GM12878 (cell line): ENCODE measurements around the gene VEZF1. TPM values are rescaled to one million over a fixed set of nuclear protein-coding genes. Genes with fewer than 3 reads are reported as not detected.
A peak's percentile ranks its signal among the peaks of the same experiment; 100 is the strongest.

Experiments
- ATAC-seq: fragments of 200-7000 bp; cut with Tn5 transposase; 3 replicates; pipeline ENCODE4 v1.9.1; 2020; ENCODE audit warnings: mild to moderate bottlenecking, moderate library complexity
- BruUV-seq: library from RNA; stranded (reverse); fragments of 400-500 nt; replicated peaks from 2 replicates; lab custom pipeline; 2021; lab: Mats Ljungman, UMichigan
- CTCF ChIA-PET: fragments of 300-600 bp; sonication (Branson Sonifier 250); formaldehyde crosslinking; extraction: SDS; loops from one replicate; lab custom pipeline; 2021; ENCODE audit warnings: inconsistent platforms; lab: Yijun Ruan, JAX
- POLR2A ChIA-PET: fragments of 350-600 bp; formaldehyde crosslinking; extraction: SDS; loops from one replicate; lab custom pipeline; 2021; ENCODE audit warnings: inconsistent platforms; lab: Charles Lee
- RAD21 ChIA-PET: fragments of 300-600 bp; sonication (Branson Sonifier 250); formaldehyde crosslinking; loops from one replicate; lab custom pipeline; 2023; ENCODE audit warnings: antibody characterized with exemption; ENCODE audit not compliant: unreplicated experiment; lab: Charles Lee
- SMC1A ChIA-PET: fragments of 300-600 bp; sonication (Branson Sonifier 250); formaldehyde crosslinking; loops from one replicate; lab custom pipeline; 2023; ENCODE audit not compliant: unreplicated experiment, uncharacterized antibody; lab: Charles Lee
- DNase-seq: peaks from one replicate; pipeline ENCODE4 v3.0.0-alpha.2; 2011; ENCODE audit warnings: low read depth, low spot score
- FAIRE-seq: peaks from 3 replicates; lab custom pipeline; 2011; peaks lifted over from hg19 to GRCh38; lab: Jason Lieb, UNC
- H2AFZ ChIP-seq: 2 replicates; pipeline ENCODE4 v1.6.0; 2011; ENCODE audit warnings: low read depth, low read length, control low read depth; ENCODE audit not compliant: control insufficient read depth
- H3K27ac ChIP-seq: 2 replicates; pipeline ENCODE4 v1.5.1; 2011; ENCODE audit warnings: control low read depth; ENCODE audit not compliant: control insufficient read depth, insufficient read depth
- H3K27me3 ChIP-seq, 2 experiments: replicated peaks in 1 of 2; 2 replicates each; pipeline versions ENCODE4 v1.6.0 to v1.6.1; 2011; ENCODE audit warnings: low read length in 1 of 2; ENCODE audit not compliant: control insufficient read depth in 2 of 2, insufficient read depth in 2 of 2
- H3K36me3 ChIP-seq, 2 experiments: 2 replicates each; pipeline ENCODE4 v1.5.1; 2011; ENCODE audit warnings: low read length in 1 of 2; ENCODE audit not compliant: control insufficient read depth in 2 of 2, insufficient read depth in 2 of 2
- H3K4me1 ChIP-seq: 2 replicates; pipeline ENCODE4 v1.6.1; 2011; ENCODE audit warnings: mild to moderate bottlenecking, low read length, moderate library complexity, mixed read lengths; ENCODE audit not compliant: control insufficient read depth, insufficient read depth
- H3K4me2 ChIP-seq: 2 replicates; pipeline ENCODE4 v1.6.0; 2011; ENCODE audit warnings: control low read depth; ENCODE audit not compliant: control insufficient read depth, insufficient read depth
- H3K4me3 ChIP-seq: fragments of 200-600 bp; sonication (generic); 2 replicates; pipeline ENCODE4 v1.5.1; 2016
- H3K79me2 ChIP-seq: 2 replicates; pipeline ENCODE4 v1.6.0; 2011; ENCODE audit warnings: low read length; ENCODE audit not compliant: control insufficient read depth, insufficient read depth
- H3K9ac ChIP-seq: 2 replicates; pipeline ENCODE4 v1.8.0; 2011; ENCODE audit warnings: low read length, control low read depth, mixed read lengths; ENCODE audit not compliant: control insufficient read depth, insufficient read depth
- H3K9me3 ChIP-seq: replicated peaks from 3 replicates; pipeline ENCODE4 v1.5.1; 2011; ENCODE audit warnings: mild to moderate bottlenecking, low read length; ENCODE audit not compliant: control insufficient read depth, insufficient read depth
- H4K20me1 ChIP-seq: 2 replicates; pipeline ENCODE4 v1.6.0; 2011; ENCODE audit not compliant: control insufficient read depth, insufficient read depth
- BCL3 ChIP-seq: IDR thresholded peaks from 2 replicates; pipeline ENCODE4 v1.6.1; 2011; ENCODE audit warnings: borderline replicate concordance, low read depth, mild to moderate bottlenecking, moderate library complexity, low read length; ENCODE audit not compliant: insufficient read depth, poor library complexity, severe bottlenecking
- MTA2 ChIP-seq: fragments of 450-650 bp; IDR thresholded peaks from 2 replicates; pipeline ENCODE4 v1.6.1; 2016; ENCODE audit warnings: low read depth, mild to moderate bottlenecking, moderate library complexity
- WGBS: methylation state at CpG from one replicate; pipeline ENCODE4 v1.1.6; 2016; ENCODE audit warnings: low lambda C conversion rate; ENCODE audit not compliant: insufficient replicate concordance, insufficient coverage; ENCODE audit errors: missing lambda C conversion rate; 5-methylcytosine and 5-hydroxymethylcytosine counted together
- in situ Hi-C: fragments of 300-500 bp; cut with MboI; formaldehyde crosslinking; loops from 9 replicates; pipeline ENCODE4 v1.14.3; 2018; ENCODE audit warnings: mixed read lengths
- intact Hi-C: fragments of 100-400 bp; cut with micrococcal nuclease; formaldehyde crosslinking; loops from one replicate; pipeline ENCODE4 v1.14.2; 2022; ENCODE audit not compliant: unreplicated experiment
- polyA plus RNA-seq, 11 experiments: library from polyadenylated mRNA; depleted of rRNA in 4 of 11; unstranded in 6 of 11; stranded (reverse) in 5 of 11; fragments of >200 nt; fragmentation: Nextera tagmentation in 4 of 11; fragmentation: Illumina TruSeq in 1 of 11; extraction: Ambion mirVana in 4 of 11; extraction: Trizol in 1 of 11; gene quantifications; 1 replicate in 1 of 11; 2 replicates in 10 of 11; pipeline versions ENCODE4 v1.2.1 to v1.2.3, GENCODE V29; 2011 to 2016; ENCODE audit warnings: inconsistent platforms in 2 of 11, missing spikeins in 2 of 11, low read depth in 1 of 11
- total RNA-seq, 4 experiments: library from RNA; depleted of rRNA in 3 of 4; stranded (reverse); fragments of >200 nt in 3 of 4; fragmentation: Illumina TruSeq in 1 of 4; extraction: Trizol in 1 of 4; gene quantifications; 2 replicates each; pipeline versions ENCODE4 v1.2.1 to v1.2.3, GENCODE V29; 2013 to 2021

Gene VEZF1
- total and polyA plus RNA-seq, 10 of the 15 experiments (the other 5 are each of a cell fraction or from before 2014, with no cell fraction given) = 9.5 to 28.2 (median 20.3) TPM

- Histone ChIP-seq H3K4me3 (no peak overlapping the region), H3K4me1 (peaks cover 22% of the 10 kb centered on the region), H3K79me2 (peaks cover 3% of the 10 kb centered on the region), H3K27ac (no peak overlapping the region), H2AFZ (no peak overlapping the region), H3K4me2 (no peak overlapping the region), H3K9me3 (no peaks in the 10 kb centered on the region), H4K20me1 (no peaks in the 10 kb centered on the region), H3K9ac (no peak overlapping the region), H3K36me3 (peaks cover 0 to 21% of the 10 kb centered on the region in 2 experiments; a peak in 3 of 4 replicates), H3K27me3 (no peaks in the 10 kb centered on the region)
- WGBS = 57% methylated on average over 2 of the region's 2 CpGs
- ChIA-PET RAD21 (interaction anchor here (0.7 to 12.2 kb wide), 11 partner anchors 12 to 136 kb away, joined by 3 to 239 read pairs (median 6); partner anchors contain the start of gene SRSF1), SMC1A (interaction anchor here (1.0 to 12.0 kb wide), 14 partner anchors 9 to 144 kb away, joined by 3 to 341 read pairs (median 8); partner anchors contain the start of gene SRSF1), POLR2A (interaction anchor here (0.6 to 1.8 kb wide), 7 partner anchors 8 to 146 kb away, joined by 3 to 9 read pairs (median 5); partner anchors contain the start of gene SRSF1), CTCF (interaction anchor here (0.6 to 19.6 kb wide), 19 partner anchors 8 to 155 kb away, joined by 3 to 708 read pairs (median 4); partner anchors contain the start of genes MRPS23 and SRSF1)
- BruUV-seq = no TSS peak
- DNase-seq (no peak), FAIRE-seq (no peak), ATAC-seq (no peak)
- TF ChIP-seq MTA2 (no peak), BCL3 (peak; percentile 9)
- intact Hi-C loops (loop anchor here (2.0 kb wide), 1 partner anchor 102 kb away; no protein-coding TSS in a partner anchor), in situ Hi-C loops (loop anchor here (10.0 kb wide), 1 partner anchor 100 kb away; no protein-coding TSS in a partner anchor)
Measured at GRCh38 chr17:57994436-57994835, 6.4 kb upstream of the VEZF1 start.
